ES-I3 (cell line): ENCODE measurements around the gene OR2V1.
"Not testable (repeated sequence)": the region's sequence is repeated elsewhere in the genome, so short reads cannot be mapped to it uniquely, and the experiment has no call there.

Source experiments
- H3K36me3 ChIP-seq: 2 replicates; pipeline ENCODE4 v1.6.1; 2013; ENCODE audit warnings: mild to moderate bottlenecking, low read length, control low read depth, moderate library complexity; ENCODE audit not compliant: insufficient read depth
- H3K4me1 ChIP-seq: 2 replicates; pipeline ENCODE4 v1.6.1; 2013; ENCODE audit warnings: mild to moderate bottlenecking, control low read depth, low read length; ENCODE audit not compliant: insufficient read depth
- H3K9ac ChIP-seq: 2 replicates; pipeline ENCODE4 v1.6.1; 2013; ENCODE audit warnings: low read depth, mild to moderate bottlenecking, low read length, moderate library complexity
- H3K9me3 ChIP-seq: 2 replicates; pipeline ENCODE4 v1.6.1; 2013; ENCODE audit warnings: mild to moderate bottlenecking, low read length, moderate library complexity; ENCODE audit not compliant: control insufficient read depth, insufficient read depth

Gene OR2V1

DNA sequence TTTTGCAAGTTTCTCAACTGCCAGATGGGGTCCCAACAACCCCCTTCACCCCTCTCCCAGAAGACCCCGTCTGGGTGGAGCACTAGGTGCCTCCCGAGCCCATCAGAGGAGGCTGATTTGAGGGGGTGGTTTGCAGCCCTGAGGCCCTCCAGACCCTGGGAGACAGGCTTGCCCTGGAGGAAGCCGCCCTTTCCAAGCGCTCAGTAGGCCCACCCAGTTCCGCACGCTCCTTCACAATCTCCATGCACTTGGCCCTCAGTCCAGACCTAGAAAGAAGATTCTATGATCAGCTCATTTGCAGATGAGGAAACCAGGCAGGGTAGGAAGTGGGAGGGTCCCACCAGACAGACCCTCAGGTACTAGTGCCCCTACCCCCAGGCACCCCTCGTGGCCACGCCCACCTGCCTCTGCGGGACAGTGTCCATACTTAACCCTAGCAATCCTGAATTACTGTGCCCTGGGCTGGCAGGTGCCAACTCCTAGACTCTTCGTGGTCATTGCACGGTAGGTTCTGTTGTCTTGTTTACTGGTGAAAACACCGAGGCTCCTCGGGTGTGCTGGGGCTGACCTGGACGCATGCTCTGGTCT is 22.3 kb downstream of the OR2V1 start:
- no peaks in the 10 kb centered on the region for H3K4me1 ChIP-seq
- H3K9me3 ChIP-seq = no peaks in the 10 kb centered on the region
- no peak overlapping the region for H3K9ac ChIP-seq
- H3K36me3 ChIP-seq = no peaks in the 10 kb centered on the region

DNA sequence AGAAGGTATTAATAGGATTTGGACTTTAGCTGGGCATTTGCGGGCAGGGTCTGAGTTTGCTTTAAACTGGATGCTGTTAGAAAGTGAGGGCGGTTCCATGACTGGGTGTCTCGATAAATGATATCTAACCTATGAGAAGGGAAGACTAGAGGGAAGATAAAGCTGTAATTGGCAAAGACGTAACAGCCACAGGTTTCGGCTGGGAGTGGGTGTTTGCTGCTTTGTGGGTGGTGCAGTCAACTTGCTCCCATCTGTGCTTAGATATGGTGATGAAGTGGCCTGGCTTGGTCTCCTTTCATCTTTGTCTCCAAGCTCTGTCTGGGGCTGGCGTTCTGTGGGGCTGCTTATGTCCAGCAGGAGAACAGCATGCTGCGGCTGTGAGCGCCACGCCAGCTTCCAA is 23.3 kb downstream of the OR2V1 start:
- Histone ChIP-seq H3K36me3 (no peaks in the 10 kb centered on the region), H3K9me3 (no peaks in the 10 kb centered on the region), H3K9ac (no peak overlapping the region), H3K4me1 (no peaks in the 10 kb centered on the region)

DNA sequence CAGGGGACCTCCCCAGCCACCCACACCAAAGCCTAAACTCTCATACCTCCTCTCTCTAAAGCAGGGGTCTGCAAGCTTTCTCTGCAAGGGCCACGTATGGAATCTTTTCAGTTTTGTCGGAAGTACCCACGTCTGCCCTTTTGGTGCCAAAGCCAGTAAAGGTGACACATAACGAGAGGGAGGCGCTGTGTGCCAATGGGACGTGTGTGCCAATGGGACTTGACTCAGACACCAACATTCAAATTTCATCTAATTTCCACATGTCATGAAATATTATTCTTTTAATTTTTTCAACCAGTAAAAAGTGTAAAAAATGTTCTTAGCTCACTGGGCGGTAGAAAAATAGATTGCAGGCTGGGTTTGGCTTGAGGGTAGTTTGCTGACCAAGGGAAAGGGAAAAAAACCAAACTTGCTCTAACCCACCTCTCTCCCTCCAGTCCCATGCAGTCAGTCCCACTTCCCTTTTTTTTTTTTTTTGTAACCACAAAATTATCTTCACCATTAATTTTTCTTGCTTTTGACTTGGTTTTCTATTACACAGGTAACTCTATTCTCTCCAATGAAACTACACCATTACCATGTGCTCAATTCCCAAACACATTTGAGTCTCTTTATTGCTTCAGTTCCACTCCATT is 25.5 kb downstream of the OR2V1 start:
- Histone ChIP-seq H3K4me1 (no peaks in the 10 kb centered on the region), H3K9me3 (no peaks in the 10 kb centered on the region), H3K9ac (peak overlapping the region; percentile 20; the same call in 1 of the 2 replicates), H3K36me3 (no peaks in the 10 kb centered on the region)

DNA sequence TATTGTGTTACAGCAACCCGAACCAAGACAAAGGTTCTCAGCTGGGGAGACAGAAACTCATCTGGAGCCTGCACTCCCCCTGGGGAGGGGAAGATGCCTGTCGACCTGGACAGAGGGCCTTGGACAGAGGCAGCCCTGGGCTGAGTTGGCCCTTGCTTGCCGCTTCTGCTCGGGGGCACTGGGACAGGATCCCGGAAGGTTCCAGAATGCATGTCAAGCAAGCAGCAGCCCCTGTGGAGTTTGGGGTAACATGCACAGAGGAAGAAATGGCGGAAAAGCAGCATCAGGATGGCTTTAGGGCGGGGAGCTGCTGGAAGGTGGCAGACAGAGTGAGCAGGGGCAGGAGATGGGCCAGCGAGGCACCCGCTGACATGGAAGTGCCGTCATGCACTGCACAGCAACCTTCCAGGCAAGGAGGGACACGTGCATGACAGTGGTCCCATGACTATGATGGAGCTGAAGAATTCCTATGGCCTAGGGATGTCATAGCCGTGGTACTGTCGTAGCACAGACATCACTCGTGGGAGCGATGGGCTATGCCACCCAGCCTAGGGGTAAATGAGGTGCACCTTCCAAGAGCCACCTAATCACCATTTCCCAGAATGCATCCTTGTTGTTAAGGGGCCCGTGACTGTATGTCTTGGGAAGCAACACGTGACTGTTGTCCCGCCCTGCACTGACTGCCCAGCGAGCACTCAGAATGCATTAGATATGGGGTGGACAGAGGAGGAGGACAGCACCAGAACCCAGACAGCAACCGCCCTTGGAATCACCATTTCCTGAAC is 26.2 kb downstream of the OR2V1 start:
- H3K4me1 ChIP-seq, H3K36me3 ChIP-seq, H3K9me3 ChIP-seq: not testable (repeated sequence)
- peak overlapping the region; percentile 20; the same call in 1 of the 2 replicates for H3K9ac ChIP-seq

DNA sequence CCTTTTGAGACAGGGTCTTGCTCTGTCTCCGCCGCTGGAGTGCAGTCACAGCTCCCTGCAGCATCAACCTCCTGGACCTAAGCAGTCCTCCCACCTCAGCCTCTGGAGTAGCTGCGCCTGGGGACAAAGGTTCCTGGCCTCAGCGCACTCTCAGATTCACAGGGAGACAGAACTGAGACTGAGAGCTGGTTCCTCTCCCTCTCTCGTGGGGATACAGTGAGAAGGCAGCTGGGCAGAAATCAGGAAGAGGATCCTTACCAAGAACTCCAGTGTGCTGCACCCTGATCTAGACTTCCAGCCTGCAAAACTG is 26.8 kb downstream of the OR2V1 start:
- not testable (repeated sequence) for H3K9me3 ChIP-seq, H3K36me3 ChIP-seq, H3K4me1 ChIP-seq
- H3K9ac ChIP-seq = peak overlapping the region; percentile 24; the same call in 1 of the 2 replicates

DNA sequence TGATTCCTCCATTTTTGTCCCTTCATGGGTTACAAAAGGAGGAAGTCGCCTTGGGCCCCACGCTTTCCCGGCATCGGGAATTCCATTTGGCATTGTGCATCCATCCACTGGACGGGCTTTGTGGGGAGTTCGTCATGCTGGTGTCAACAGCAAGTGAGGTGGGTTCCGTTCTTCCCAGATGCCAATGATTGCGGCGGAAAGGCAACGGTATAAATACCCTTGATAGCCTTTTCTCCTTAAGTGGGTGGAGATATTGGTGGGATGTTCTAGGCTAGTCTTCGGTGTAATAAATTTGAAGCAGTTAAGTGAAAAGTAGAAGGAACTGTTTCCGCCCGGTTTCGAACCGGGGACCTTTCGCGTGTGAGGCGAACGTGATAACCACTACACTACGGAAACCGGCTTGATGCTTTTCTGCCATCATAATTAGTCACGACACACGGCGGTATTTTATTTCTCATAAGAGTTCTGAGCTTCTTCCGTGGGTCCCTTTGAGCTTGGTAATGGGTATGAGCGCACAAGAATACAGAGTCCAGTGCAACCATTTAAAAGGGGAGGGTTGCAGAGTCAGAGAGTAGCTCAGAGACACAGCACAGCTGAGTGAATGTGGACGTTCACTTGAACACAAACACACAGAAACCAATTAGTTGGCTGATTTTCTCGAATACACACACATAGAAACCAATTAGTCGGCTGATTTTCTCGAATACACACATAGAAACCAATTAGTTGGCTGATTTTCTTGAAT is 28.9 kb downstream of the OR2V1 start:
- H3K9me3 ChIP-seq, H3K4me1 ChIP-seq, H3K9ac ChIP-seq, H3K36me3 ChIP-seq: not testable (repeated sequence)

DNA sequence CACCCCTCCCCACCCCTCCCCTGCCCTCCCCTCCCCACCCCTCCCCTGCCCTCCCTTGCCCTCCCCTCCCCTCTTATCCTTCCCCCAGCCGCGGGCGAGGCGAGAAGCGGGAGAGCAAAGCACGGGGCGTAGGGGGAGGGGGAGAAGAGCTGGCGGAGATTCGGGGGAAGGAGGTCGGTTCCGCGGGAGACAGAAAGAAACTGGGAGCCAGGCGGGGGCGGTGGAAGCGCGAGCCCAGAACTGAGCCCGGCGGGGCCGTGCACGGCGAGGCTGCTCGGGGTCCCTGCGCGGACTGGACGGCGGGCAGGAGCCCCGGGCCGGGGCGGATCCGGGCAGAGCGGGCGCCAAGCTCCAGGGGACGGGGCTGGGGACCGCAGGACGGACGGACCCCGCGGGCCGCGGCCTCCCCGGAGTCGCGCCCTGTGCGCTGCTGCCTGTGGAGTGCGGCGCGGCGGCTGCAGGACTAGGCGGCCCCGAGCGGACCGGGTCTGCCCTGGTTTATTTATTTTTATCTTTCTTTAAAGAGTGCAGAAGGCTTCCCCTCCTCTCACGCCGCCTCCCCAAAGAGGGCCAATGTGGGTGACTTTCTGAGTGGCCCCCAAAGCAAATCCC is 29.8 kb downstream of the OR2V1 start:
- H3K36me3 ChIP-seq, H3K9me3 ChIP-seq, H3K4me1 ChIP-seq, H3K9ac ChIP-seq: not testable (repeated sequence)

DNA sequence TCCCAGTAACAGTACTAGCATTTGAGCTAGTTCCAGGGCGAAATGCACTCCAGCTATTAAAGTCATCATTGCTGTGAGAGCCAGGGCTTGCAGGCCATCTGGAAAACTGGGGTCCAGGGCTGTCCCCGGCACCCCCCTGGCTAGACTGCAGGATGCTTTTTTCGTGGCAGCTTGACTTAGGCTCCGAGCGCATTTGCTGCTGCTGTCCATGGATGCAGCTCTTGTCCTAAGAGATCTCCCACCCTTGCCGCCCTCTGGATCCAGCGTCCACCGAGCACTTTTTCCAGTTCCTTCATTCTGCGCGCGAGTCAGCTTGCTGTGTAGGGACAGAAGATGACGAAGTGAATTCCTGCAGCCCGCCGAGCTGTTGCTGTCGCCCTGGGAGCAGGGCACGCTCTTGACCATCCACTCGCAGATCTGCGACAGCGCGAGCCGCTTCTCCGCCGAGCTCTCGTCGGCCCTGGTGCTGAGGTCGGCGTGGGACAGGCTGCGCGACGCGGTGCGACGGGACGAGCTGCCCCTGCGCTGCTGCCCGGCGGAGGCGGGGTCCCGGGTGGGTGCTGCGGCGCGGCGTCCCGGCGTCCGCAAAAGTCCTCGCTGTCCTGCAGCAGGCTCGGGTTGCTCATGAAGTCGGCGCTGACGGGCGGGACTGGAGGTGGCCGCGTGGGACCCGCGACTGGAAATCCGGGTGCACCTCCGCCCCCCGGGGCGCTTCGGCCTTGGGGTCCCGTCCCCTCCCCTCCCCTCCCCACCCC is 30.7 kb downstream of the OR2V1 start:
- Histone ChIP-seq H3K4me1 (no peaks in the 10 kb centered on the region), H3K36me3 (no peaks in the 10 kb centered on the region), H3K9me3 (no peaks in the 10 kb centered on the region), H3K9ac (peak overlapping the region; percentile 43; the same call in 1 of the 2 replicates)

DNA sequence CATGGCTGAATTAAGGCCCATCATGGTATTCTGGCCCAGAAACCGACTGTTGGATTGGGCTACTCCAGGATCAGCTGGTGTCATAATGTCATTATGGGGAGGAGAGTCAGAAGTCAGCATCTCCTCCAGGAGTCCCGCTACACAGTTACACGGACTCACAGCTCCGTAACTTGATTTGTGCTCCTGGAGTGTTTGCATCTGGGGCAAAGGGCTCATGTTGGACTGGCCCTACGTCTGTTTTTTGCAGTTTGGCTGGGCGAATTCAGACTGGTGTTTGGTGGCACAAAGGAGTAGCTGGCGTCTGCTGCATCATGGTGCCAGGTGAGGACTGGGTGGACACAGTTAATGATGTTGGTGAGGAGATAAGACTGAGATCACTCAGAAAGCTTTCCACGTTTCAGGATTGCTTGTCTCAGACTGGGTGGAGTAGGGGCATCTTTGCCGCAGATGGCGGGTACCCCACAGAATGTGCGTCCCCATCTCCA is 31.3 kb downstream of the OR2V1 start:
- H3K4me1 ChIP-seq = no peaks in the 10 kb centered on the region
- H3K9me3 ChIP-seq = no peaks in the 10 kb centered on the region
- no peak overlapping the region for H3K9ac ChIP-seq
- H3K36me3 ChIP-seq = no peaks in the 10 kb centered on the region

DNA sequence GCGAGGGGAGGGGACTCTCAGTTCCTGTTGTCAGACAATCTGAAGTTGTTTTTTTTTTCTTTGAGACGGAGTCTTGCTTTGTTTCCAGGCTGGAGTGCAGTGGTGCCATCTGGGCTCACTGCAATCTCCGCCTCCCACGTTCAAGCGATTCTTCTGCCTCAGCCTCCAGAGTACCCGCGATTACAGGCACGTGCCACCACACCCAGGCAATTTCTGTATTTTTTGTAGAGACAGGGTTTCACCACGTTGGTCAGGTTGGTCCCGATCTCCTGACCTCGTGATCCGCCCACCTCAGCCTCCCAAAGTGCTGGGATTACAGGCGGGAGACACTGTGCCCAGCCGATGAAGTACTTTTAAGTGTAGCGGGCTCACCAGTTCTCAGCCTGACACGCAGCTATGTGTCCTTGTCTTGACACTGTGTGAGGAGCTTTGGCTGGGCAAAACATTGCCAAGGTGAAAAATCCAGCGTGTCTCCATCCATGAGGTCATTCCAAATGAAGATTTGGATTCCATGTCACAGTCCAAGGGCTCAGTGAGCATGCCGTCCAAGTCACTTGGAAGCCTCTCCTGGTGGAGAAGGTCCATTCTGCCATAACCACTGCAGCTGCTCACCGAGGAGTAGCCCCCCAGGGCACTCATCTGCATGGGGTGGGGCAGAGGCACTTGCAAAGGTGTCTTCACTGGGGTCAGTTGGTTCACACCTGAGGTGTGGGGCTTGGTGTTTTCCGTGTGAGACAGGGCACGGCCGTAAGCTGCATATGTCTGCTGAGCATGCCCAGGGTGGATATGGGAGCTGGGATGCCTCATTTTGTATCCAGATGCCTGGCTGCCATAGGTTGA is 32.0 kb downstream of the OR2V1 start:
- no peaks in the 10 kb centered on the region for H3K36me3 ChIP-seq
- H3K9ac ChIP-seq = peak overlapping the region; percentile 3; the same call in 1 of the 2 replicates
- H3K4me1 ChIP-seq = no peaks in the 10 kb centered on the region
- no peaks in the 10 kb centered on the region for H3K9me3 ChIP-seq

DNA sequence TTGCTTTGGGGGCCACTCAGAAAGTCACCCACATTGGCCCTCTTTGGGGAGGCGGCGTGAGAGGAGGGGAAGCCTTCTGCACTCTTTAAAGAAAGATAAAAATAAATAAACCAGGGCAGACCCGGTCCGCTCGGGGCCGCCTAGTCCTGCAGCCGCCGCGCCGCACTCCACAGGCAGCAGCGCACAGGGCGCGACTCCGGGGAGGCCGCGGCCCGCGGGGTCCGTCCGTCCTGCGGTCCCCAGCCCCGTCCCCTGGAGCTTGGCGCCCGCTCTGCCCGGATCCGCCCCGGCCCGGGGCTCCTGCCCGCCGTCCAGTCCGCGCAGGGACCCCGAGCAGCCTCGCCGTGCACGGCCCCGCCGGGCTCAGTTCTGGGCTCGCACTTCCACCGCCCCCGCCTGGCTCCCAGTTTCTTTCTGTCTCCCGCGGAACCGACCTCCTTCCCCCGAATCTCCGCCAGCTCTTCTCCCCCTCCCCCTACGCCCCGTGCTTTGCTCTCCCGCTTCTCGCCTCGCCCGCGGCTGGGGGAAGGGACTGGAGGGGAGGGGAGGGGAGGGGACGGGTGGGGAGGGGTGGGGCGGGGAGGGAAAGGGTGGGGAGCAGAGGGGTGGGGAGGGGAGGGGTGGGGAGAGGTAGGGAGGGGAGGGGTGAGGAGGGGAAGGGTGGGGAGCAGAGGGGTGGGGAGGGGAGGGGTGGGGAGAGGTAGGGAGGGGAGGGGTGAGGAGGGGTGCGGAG is 33.0 kb downstream of the OR2V1 start:
- not testable (repeated sequence) for H3K9ac ChIP-seq, H3K9me3 ChIP-seq, H3K36me3 ChIP-seq, H3K4me1 ChIP-seq

DNA sequence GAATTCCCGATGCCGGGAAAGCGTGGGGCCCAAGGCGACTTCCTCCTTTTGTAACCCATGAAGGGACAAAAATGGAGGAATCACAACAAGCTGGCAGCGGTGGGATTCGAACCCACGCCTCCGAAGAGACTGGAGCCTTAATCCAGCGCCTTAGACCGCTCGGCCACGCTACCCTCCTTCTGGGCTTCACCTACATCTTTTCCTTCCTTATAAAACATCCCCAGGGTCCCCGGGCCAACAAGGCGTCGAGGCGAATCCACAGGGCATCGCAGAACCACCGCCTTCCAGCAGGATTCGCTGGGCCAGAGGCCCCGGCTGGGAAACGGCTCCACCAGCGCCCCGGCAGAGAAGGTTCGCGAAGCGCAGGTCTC is 33.6 kb downstream of the OR2V1 start:
- not testable (repeated sequence) for H3K9ac ChIP-seq, H3K36me3 ChIP-seq, H3K4me1 ChIP-seq, H3K9me3 ChIP-seq
